ENCODE data around the gene CEP76.

Gene CEP76

DNA sequence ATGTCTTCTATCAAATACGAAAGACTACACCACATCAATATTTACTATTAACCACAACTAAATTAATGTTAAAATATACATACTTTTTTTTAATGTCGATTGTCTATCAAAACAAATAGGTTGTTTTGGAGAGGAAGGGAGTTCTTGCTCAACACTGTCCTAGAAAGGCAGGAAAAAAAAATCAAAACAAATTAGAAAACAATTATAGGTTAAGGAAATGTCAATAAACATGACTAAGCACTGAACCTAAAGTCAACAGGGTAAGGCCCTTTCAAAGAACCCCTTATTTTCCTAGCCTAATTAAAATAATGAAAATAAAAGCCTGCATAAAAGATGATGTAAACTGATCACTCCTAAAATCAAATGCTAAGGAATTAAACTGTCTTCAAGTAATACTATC is 2.8 kb downstream of the CEP76 start:
- no peak overlapping the region for H2AFZ ChIP-seq (ENCODE audit: low read depth, low read length, severe bottlenecking)
- peaks cover 15% of the 10 kb centered on the region; the same call in 1 of the 2 replicates for H3K36me3 ChIP-seq (ENCODE audit: low read length)
- no peaks in the 10 kb centered on the region for H3K27me3 ChIP-seq (ENCODE audit: low read length)
- TF ChIP-seq EZH2phosphoT487 (conservative IDR thresholded peaks at IDR 0.05; ENCODE audit: low read length), result no peak
- TF ChIP-seq, protein P1, sequence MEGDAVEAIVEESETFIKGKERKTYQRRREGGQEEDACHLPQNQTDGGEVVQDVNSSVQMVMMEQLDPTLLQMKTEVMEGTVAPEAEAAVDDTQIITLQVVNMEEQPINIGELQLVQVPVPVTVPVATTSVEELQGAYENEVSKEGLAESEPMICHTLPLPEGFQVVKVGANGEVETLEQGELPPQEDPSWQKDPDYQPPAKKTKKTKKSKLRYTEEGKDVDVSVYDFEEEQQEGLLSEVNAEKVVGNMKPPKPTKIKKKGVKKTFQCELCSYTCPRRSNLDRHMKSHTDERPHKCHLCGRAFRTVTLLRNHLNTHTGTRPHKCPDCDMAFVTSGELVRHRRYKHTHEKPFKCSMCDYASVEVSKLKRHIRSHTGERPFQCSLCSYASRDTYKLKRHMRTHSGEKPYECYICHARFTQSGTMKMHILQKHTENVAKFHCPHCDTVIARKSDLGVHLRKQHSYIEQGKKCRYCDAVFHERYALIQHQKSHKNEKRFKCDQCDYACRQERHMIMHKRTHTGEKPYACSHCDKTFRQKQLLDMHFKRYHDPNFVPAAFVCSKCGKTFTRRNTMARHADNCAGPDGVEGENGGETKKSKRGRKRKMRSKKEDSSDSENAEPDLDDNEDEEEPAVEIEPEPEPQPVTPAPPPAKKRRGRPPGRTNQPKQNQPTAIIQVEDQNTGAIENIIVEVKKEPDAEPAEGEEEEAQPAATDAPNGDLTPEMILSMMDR (IDR thresholded peaks at IDR 0.05; ENCODE audit: insufficient read depth, low read length, poor library complexity, severe bottlenecking), result no peak
- H3K27ac ChIP-seq (ENCODE audit: low read depth, low read length), result no peak overlapping the region
- H3K4me2 ChIP-seq (ENCODE audit: low read depth, low read length, poor library complexity, severe bottlenecking), result no peak overlapping the region
- peaks cover 33% of the 10 kb centered on the region for H3K79me2 ChIP-seq (ENCODE audit: insufficient read depth, low read length)
- H3K9me3 ChIP-seq (ENCODE audit: insufficient read depth, low read length), result no peaks in the 10 kb centered on the region
- H4K20me1 ChIP-seq (ENCODE audit: low read depth, low read length), result no peaks in the 10 kb centered on the region
- no peak overlapping the region for H3K4me3 ChIP-seq (ENCODE audit: insufficient read depth, low read length, poor library complexity, severe bottlenecking)
- no peaks in the 10 kb centered on the region for H3K9me2 ChIP-seq (replicated peaks; ENCODE audit: insufficient read depth, low read length)
- H3F3A ChIP-seq (ENCODE audit: insufficient read depth), result 0 out of 2 replicates have a peak, but pooled peaks cover 2% of the 10 kb centered on the region
- no peak overlapping the region for H3K9ac ChIP-seq (ENCODE audit: low read length)

DNA sequence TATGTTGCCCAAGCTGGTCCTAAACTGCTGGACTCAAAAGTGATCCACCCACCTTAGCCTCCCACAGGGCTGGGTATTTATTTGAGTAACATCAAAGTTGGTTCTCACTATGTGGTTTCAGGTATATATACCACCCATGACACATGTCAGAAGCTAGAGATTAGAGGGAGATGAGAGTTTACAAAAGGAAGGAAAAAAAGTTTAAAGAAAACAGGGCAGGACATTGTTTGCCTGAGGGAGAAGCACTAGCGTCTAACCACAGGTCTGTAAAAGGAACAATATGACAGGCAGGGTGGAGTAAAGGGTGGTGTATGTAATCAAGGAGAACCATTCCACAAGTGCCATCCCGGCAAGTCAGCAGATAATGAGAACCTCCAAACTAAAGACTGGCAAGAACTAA is 8.5 kb downstream of the CEP76 start:
- Histone ChIP-seq H4K20me1 (ENCODE audit: low read depth, low read length) (no peaks in the 10 kb centered on the region), H3K9ac (ENCODE audit: low read length) (no peak overlapping the region), H3K79me2 (ENCODE audit: insufficient read depth, low read length) (no peaks in the 10 kb centered on the region; the same call in 1 of the 2 replicates), H3F3A (ENCODE audit: insufficient read depth) (no peaks in the 10 kb centered on the region), H3K36me3 (ENCODE audit: low read length) (peaks cover 8% of the 10 kb centered on the region; the same call in 1 of the 2 replicates), H3K4me2 (ENCODE audit: low read depth, low read length, poor library complexity, severe bottlenecking) (no peak overlapping the region), H3K9me3 (ENCODE audit: insufficient read depth, low read length) (no peaks in the 10 kb centered on the region), H3K27me3 (ENCODE audit: low read length) (no peaks in the 10 kb centered on the region), H3K9me2 (replicated peaks; ENCODE audit: insufficient read depth, low read length) (no peaks in the 10 kb centered on the region), H2AFZ (ENCODE audit: low read depth, low read length, severe bottlenecking) (no peak overlapping the region), H3K4me3 (ENCODE audit: insufficient read depth, low read length, poor library complexity, severe bottlenecking) (no peak overlapping the region), H3K27ac (ENCODE audit: low read depth, low read length) (no peak overlapping the region)
- no peak for TF ChIP-seq EZH2phosphoT487 (conservative IDR thresholded peaks at IDR 0.05; ENCODE audit: low read length)
- TF ChIP-seq, protein P1 (IDR thresholded peaks at IDR 0.05; ENCODE audit: insufficient read depth, low read length, poor library complexity, severe bottlenecking), result no peak

GRCh38 chr18:12692206-12692605 is 10.3 kb downstream of the CEP76 start:
- Histone ChIP-seq H3K9me3 (ENCODE audit: insufficient read depth, low read length) (no peaks in the 10 kb centered on the region), H3K27me3 (ENCODE audit: low read length) (no peaks in the 10 kb centered on the region), H3K27ac (ENCODE audit: low read depth, low read length) (no peak overlapping the region), H3K79me2 (ENCODE audit: insufficient read depth, low read length) (no peaks in the 10 kb centered on the region; the same call in 1 of the 2 replicates), H3F3A (ENCODE audit: insufficient read depth) (no peaks in the 10 kb centered on the region), H3K4me3 (ENCODE audit: insufficient read depth, low read length, poor library complexity, severe bottlenecking) (no peak overlapping the region), H2AFZ (ENCODE audit: low read depth, low read length, severe bottlenecking) (no peak overlapping the region), H3K36me3 (ENCODE audit: low read length) (0 out of 2 replicates have a peak, but pooled peaks cover 5% of the 10 kb centered on the region), H4K20me1 (ENCODE audit: low read depth, low read length) (no peaks in the 10 kb centered on the region), H3K4me2 (ENCODE audit: low read depth, low read length, poor library complexity, severe bottlenecking) (no peak overlapping the region), H3K9me2 (replicated peaks; ENCODE audit: insufficient read depth, low read length) (no peaks in the 10 kb centered on the region), H3K9ac (ENCODE audit: low read length) (no peak overlapping the region)
- TF ChIP-seq EZH2phosphoT487 (conservative IDR thresholded peaks at IDR 0.05; ENCODE audit: low read length), result no peak
- TF ChIP-seq, protein P1 (IDR thresholded peaks at IDR 0.05; ENCODE audit: insufficient read depth, low read length, poor library complexity, severe bottlenecking), result no peak

Data from SU-DHL-6 (cell line).